Liver (tissue), 3 donors: ENCODE measurements around the gene DTNB.

Experiments used
- ATF3 ChIP-seq: IDR thresholded peaks from 2 replicates; pipeline ENCODE4 v1.6.1; 2016; ENCODE audit warnings: antibody characterized with exemption
- CTCF ChIP-seq: fragments of 150-350 bp; IDR thresholded peaks from 2 replicates; pipeline ENCODE4 v1.5.1; 2017; ENCODE audit warnings: improper control_type of control experiment, low read depth, low read length; ENCODE audit not compliant: missing input control
- EGR1 ChIP-seq, 2 donors: IDR thresholded peaks; 2 replicates each; pipeline ENCODE4 v1.6.1; 2016 to 2018; ENCODE audit warnings: antibody characterized with exemption in 2 of 2, low read depth in 2 of 2
- FOXA1 ChIP-seq: IDR thresholded peaks from 2 replicates; pipeline ENCODE4 v1.6.1; 2016; ENCODE audit warnings: antibody characterized with exemption
- GABPA ChIP-seq, 2 donors: IDR thresholded peaks in 1 of 2; conservative IDR thresholded peaks in 1 of 2; 2 replicates each; pipeline ENCODE4 v1.6.1; 2016; ENCODE audit warnings: antibody characterized with exemption in 2 of 2, mild to moderate bottlenecking in 1 of 2, moderate library complexity in 1 of 2
- JUND ChIP-seq, 2 donors: IDR thresholded peaks; 2 replicates each; pipeline ENCODE4 v1.6.1; 2016; ENCODE audit warnings: antibody characterized with exemption in 2 of 2
- REST ChIP-seq: IDR thresholded peaks from 2 replicates; pipeline ENCODE4 v1.6.1; 2016; ENCODE audit warnings: antibody characterized with exemption, mild to moderate bottlenecking
- SP1 ChIP-seq: IDR thresholded peaks from 2 replicates; pipeline ENCODE4 v1.6.1; 2018; ENCODE audit warnings: antibody characterized with exemption, mild to moderate bottlenecking
- TAF1 ChIP-seq: conservative IDR thresholded peaks from 2 replicates; pipeline ENCODE4 v1.6.1; 2016; ENCODE audit warnings: antibody characterized with exemption, mild to moderate bottlenecking
- YY1 ChIP-seq: IDR thresholded peaks from 2 replicates; pipeline ENCODE4 v1.6.1; 2016; ENCODE audit warnings: antibody characterized with exemption, mild to moderate bottlenecking
- donor health status: healthy.
- donor health status: healthy.

GRCh38 chr2:25684577-25685473, 11.4 kb upstream of the DTNB start:
- TF ChIP-seq CTCF = no peak
- no peak for TF ChIP-seq GABPA (IDR thresholded peaks at IDR 0.05 in 1 of 2, conservative IDR thresholded peaks at IDR 0.05 in 1 of 2)
- no peak for TF ChIP-seq REST
- TF ChIP-seq TAF1 = no peak
- TF ChIP-seq JUND (IDR thresholded peaks at IDR 0.05) = no peak
- TF ChIP-seq ATF3 = no peak
- TF ChIP-seq EGR1 (IDR thresholded peaks at IDR 0.05; ENCODE audit: low read depth in 2 of 2) = no peak
- TF ChIP-seq SP1 = no peak
- no peak for TF ChIP-seq YY1
- no peak for TF ChIP-seq FOXA1
